ENCODE measurements around the gene KLRG1. TPM values are rescaled to one million over a fixed set of nuclear protein-coding genes. Genes with fewer than 3 reads are reported as not detected.
A peak's percentile ranks its signal among the peaks of the same experiment; 100 is the strongest.

The KLRG1 gene
- polyA plus RNA-seq, 1 donor from 2014 or later, result 4.7 TPM

- no peak overlapping the region for H3K4me2 ChIP-seq (ENCODE audit: low read length)
- no peaks in the 10 kb centered on the region for H3K79me2 ChIP-seq (replicated peaks; ENCODE audit: insufficient read depth, low read length)
- no peaks in the 10 kb centered on the region for H3K9me3 ChIP-seq (ENCODE audit: low read length)
- H3K4me3 ChIP-seq (ENCODE audit: low read length), result no peak overlapping the region
- no peaks in the 10 kb centered on the region for H3F3A ChIP-seq (ENCODE audit: insufficient read depth, low read length, poor library complexity, severe bottlenecking)
- no peak overlapping the region for H3K27ac ChIP-seq (ENCODE audit: low read length)
- no peaks in the 10 kb centered on the region for H4K20me1 ChIP-seq (ENCODE audit: insufficient read depth)
- H3K9ac ChIP-seq (ENCODE audit: low read length), result no peak overlapping the region
- H3K36me3 ChIP-seq (ENCODE audit: insufficient read depth, low read length), result no peaks in the 10 kb centered on the region
- H3K27me3 ChIP-seq (ENCODE audit: insufficient read depth, low read depth, low read length), result no peaks in the 10 kb centered on the region
- TF ChIP-seq SMC3 (conservative IDR thresholded peaks at IDR 0.05; ENCODE audit: poor library complexity), result peak; percentile 80
- TF ChIP-seq MXI1 (conservative IDR thresholded peaks at IDR 0.05; ENCODE audit: poor library complexity, severe bottlenecking), result no peak
- peak; percentile 81 for TF ChIP-seq RAD21 (conservative IDR thresholded peaks at IDR 0.05)
- peak; percentile 83 for TF ChIP-seq CTCF (IDR thresholded peaks at IDR 0.05; ENCODE audit: poor library complexity, severe bottlenecking)
- no peaks in the 10 kb centered on the region for H3K9me2 ChIP-seq (ENCODE audit: insufficient read depth, low read length)
- H2AFZ ChIP-seq (ENCODE audit: low read depth, low read length), result no peak overlapping the region
Measured at GRCh38 chr12:9039397-9039977, 50.1 kb downstream of the KLRG1 start.

GRCh38 chr12:9040484-9041186 lies 51.3 kb downstream of the KLRG1 start:
- no peak overlapping the region for H3K4me3 ChIP-seq (ENCODE audit: low read length)
- no peaks in the 10 kb centered on the region for H3K27me3 ChIP-seq (ENCODE audit: insufficient read depth, low read depth, low read length)
- H3F3A ChIP-seq (ENCODE audit: insufficient read depth, low read length, poor library complexity, severe bottlenecking), result no peaks in the 10 kb centered on the region
- no peak overlapping the region for H3K9ac ChIP-seq (ENCODE audit: low read length)
- no peaks in the 10 kb centered on the region for H3K36me3 ChIP-seq (ENCODE audit: insufficient read depth, low read length)
- no peaks in the 10 kb centered on the region for H3K9me2 ChIP-seq (ENCODE audit: insufficient read depth, low read length)
- H3K79me2 ChIP-seq (replicated peaks; ENCODE audit: insufficient read depth, low read length), result no peaks in the 10 kb centered on the region
- no peak overlapping the region for H2AFZ ChIP-seq (ENCODE audit: low read depth, low read length)
- H4K20me1 ChIP-seq (ENCODE audit: insufficient read depth), result no peaks in the 10 kb centered on the region
- no peaks in the 10 kb centered on the region for H3K9me3 ChIP-seq (ENCODE audit: low read length)
- H3K27ac ChIP-seq (ENCODE audit: low read length), result no peak overlapping the region
- no peak overlapping the region for H3K4me2 ChIP-seq (ENCODE audit: low read length)
- no peak for TF ChIP-seq POLR2AphosphoS5 (IDR thresholded peaks at IDR 0.05)
- TF ChIP-seq EZH2 (IDR thresholded peaks at IDR 0.05; ENCODE audit: borderline replicate concordance, insufficient read depth, low read length, poor library complexity, severe bottlenecking), result no peak
- no peak for TF ChIP-seq RAD21 (conservative IDR thresholded peaks at IDR 0.05)
- no peak for TF ChIP-seq REST (IDR thresholded peaks at IDR 0.05; ENCODE audit: borderline replicate concordance)
- TF ChIP-seq SMC3 (conservative IDR thresholded peaks at IDR 0.05; ENCODE audit: poor library complexity), result no peak
- no peak for TF ChIP-seq MXI1 (conservative IDR thresholded peaks at IDR 0.05; ENCODE audit: poor library complexity, severe bottlenecking)
- no peak for TF ChIP-seq TAF1 (IDR thresholded peaks at IDR 0.05; ENCODE audit: low read depth)
- TF ChIP-seq EP300 (conservative IDR thresholded peaks at IDR 0.05; ENCODE audit: poor library complexity, severe bottlenecking), result no peak
- no peak for TF ChIP-seq CTCF (IDR thresholded peaks at IDR 0.05; ENCODE audit: poor library complexity, severe bottlenecking)

Data from neural cell (in vitro differentiated cells).